Stimulated activated CD4-positive, alpha-beta T cell treated with anti-CD3 and anti-CD28 coated beads, TNF-alpha, amount 100 ng/mL, for 48 hours (primary cell): ENCODE data around the gene ATP8A2.
"Not testable (repeated sequence)": the region's sequence is repeated elsewhere in the genome, so short reads cannot be mapped to it uniquely, and the experiment has no call there.

Experiments
- DNase-seq, 3 donors: peaks; one replicate each; pipeline ENCODE4 v3.0.0-alpha.2; 2020; ENCODE audit warnings: low read depth in 3 of 3

Gene ATP8A2

DNA sequence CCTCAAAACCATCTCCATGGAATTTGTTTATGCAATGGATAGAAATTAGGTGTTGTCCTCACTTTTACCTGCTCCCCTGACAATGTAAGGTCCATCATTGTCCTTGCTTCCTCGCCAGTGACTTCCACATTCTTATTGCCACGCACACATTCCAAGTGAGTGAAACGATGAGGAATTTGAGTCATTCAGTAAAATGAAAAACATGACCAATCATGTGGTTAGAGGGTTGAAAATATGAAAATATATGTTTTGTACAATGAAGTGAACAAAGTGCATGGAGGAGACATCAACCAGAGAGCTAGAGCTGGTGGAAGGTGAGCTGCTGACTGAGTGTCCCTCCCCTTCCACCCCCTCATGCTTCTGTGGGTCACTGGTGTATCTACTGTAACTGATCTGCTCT, 91.7 kb downstream of the ATP8A2 start:
- DNase-seq, result no peak

DNA sequence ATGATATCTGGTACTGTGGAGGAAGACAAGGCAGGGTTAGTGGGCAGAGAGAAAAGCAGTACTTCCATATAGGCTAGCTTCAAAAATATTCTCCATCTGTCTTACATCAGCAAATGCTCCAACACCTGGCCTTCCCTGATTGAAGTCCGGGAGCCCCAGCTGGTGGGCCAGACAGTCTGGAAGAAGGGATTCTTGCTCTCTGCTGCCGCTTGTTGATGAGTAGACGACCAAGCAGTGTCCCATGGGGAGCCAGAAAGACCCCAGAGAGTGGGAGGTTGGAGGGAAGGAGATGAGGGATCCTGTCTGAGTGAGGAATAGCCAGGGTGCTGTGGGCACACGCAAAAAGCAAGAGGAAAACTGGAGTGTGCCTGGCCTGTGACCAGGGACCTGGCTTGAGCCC, 95.1 kb downstream of the ATP8A2 start:
- DNase-seq, result no peak

DNA sequence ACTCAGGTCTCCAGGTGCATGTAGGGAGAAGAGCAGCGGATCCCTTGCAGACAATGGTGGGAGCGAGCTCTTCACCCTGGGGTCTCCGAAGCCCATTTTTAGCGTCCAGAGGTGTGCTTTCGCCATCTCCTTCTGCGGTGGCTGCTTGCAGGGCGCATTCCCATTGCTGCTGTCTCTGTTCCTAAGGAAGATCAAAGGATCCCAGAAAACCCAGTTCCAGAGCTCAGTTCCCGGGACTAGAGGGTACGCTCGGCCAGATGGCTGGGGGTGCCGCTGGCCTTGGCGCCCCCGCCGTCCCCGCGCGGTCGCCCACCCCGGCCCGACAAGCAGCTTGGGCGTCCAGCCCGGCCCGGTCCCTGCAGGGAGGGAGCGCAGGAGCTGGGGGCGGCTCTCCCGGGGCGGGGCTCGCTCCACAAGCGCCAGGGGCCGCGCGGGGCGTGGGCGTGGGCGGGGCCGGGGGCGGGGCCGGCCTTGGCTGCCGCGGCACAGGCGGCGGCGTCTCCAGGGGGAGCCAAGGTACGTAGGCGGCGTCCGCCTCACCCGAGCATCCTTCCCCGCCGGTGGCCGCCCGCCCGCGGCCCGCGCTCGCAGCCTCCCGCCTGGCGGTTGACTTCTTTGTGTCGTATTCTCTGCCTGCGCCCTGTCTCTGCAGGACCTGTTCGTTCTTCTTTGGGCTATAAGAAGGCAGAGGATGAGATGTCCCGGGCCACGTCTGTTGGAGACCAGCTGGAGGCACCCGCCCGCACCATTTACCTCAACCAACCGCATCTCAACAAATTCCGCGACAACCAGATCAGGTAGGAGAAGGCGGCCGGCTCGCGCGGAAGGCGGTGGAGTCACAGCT, 96.8 kb downstream of the ATP8A2 start:
- no peak for DNase-seq

DNA sequence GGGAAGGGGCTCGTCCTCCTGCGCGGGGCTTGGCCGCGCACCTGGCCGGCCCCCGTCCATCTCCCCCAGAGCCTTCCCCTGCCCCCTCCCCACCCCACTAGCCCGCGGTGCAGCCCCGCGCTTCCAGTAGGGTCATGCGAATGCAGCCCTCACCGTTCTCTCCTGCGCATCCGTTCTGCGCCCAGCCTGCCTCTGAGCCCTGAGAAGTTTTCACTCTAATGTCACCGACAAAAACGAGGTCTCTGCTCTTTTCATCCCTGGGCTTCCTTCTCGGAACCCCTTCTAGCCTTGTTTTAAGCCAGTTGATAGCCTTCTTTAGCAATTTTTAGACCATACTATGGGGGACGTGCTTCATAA, 97.4 kb downstream of the ATP8A2 start:
- DNase-seq, result no peak

DNA sequence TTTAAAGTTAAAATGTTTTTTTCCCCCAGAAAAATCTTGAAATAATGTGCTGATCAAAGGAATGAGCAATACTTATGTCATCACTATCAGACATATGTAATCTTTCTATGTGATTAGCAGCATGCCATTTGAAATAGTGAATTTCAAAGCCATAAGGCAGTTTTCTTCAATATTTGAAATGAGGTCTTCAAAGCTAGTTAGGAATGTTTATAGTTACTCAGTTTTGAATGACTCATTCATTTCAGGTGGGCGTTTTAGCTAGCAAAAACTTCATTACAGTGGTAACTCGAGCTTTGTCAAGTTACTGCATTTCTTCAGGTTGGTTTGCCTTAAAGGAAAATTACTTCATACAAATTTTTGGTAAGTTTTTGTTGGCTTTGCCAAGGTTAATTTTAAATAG, 102.1 kb downstream of the ATP8A2 start:
- no peak for DNase-seq

DNA sequence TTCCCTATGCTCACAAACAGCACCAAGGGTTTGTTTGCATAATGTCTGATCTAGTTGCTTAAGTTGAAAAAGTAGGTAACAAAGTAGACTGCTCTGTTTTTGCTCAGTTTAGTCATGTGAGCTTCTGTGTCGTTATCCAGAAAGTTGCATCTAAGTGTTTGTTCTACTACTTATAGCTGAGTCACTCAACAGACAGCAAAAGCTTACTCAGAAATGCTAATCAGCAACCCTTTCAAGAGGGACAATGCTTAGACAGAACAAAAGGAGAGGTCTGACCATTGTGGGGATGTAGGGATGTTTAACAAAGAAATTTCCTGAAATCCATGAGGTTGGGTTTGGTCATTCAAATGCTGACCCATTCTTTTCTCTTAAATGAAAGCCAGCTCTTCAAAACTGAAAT, 106.4 kb downstream of the ATP8A2 start:
- no peak for DNase-seq

DNA sequence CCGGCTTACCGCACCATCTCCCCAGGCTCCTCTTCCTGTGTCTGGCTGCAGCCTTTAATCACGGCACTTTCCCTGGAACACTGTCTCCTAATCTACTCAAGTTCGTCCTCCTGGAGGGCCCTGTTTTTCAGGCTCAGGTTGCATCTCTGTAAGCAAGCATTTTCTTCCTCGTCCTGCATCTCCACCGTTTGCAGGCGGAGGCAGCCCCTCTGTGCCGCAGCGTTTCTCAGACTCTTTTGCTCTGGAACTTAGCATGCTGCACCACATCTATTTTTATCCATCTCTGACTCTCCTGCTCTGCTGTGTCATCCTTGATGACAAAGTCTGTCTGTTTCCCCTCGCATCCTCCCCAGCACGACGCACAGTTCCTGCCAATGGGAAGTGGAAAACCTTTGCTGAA, 117.5 kb downstream of the ATP8A2 start:
- DNase-seq, result no peak

DNA sequence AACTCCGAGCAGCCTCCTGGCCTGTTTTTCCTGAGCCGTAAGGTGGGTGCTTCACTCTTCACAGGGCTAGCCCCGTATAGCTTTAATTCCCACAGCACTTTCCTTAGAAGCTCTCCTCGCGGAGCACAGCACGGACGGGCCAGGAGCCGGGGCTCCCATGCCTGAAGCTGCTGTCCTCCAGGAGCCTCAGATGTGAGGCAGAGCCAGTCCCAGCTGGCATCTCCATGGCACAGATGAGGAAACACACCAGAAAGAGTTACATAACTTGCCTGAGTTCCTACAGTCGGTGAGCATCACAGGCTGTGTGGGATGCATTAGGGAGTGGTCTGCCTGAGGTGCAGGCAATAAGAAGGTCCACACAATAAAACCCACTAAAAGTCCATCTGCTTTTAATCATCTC, 118.5 kb downstream of the ATP8A2 start:
- DNase-seq, result no peak

DNA sequence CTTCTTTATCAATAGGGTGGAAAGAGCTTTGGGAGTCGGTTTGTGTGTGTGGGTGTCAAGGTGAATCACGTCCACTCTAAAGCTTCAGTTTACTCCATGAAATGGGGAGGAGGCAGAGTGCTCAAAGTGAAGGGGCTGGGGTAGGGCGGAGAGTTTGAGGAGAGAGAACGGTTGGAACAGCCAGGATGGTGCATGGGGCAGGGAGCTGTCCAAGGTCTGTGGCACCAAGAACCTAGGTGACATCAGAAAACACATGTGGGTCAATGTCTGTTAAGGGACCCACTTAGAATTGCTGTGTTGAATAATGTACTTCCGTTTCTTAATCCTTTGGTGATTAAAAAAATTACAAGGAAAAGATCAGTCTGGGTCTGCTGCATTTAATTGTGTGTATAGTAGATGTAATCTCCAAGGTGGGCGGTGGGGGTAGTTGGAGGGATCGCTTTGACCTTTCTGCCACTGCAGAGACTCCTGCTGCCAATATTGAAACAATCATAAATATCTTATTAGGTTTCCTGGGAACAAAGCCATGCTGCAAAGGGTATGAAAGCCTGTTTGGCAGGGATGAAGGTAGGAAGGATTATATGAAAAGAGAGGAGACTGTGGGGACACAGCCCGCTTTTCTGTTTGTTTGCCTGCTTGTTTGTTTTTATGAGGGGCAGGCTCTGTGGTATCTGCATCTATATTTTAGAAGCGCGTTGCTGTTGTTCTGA, 122.3 kb downstream of the ATP8A2 start:
- DNase-seq, result no peak

DNA sequence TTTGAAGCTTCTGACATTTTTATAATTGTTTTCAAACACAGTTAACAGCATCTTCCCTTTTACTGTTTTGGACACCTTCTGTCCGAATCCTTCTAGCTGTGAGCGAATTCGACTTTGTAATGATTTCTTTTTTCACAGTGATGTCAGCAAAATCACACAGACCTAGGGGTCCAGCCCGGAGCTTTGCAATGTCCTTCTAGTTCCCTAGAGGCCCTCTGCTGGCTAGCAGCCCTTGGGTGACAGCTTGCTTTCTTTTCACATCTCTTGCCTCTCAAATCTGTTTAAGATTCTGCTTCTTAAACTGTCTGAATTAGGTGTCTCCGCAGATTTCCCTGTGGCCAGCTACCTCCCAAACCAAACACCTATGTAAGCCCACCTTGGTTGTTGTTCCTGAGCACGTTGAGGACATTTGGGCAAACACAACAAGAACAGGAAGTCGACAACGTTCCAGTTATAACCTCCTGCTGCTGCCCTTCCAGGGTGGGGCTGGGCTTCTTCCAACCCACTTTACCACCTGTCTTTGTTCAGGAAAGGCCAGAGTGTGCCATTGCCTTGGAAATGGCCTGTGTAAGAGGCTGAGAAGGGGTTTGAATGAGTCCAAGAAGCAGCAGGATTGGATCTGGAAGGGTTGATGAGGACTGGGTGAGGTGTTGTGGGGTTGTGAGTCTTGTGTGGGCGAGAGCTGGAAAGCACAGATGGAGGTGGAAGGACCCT, 123.1 kb downstream of the ATP8A2 start:
- no peak for DNase-seq

DNA sequence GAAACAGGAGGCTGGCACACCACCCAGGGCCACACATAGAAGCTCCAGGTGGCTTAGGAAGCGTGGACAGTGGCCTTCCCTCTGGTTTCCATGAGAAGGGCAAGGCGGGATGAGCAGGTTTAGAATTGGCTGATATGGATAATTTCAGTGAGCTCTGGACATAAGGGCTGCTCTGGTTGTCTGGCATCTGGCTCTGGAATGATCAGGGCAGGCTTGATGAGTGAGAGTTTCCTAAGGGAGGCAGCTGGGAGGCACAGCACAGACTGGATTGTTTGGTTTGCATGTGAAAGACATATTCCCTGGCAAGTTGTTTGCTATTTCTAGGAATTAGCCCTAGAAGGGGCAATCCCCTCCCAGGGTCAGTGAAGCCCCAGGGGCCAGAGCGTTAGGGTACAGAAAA, 129.5 kb downstream of the ATP8A2 start:
- no peak for DNase-seq

DNA sequence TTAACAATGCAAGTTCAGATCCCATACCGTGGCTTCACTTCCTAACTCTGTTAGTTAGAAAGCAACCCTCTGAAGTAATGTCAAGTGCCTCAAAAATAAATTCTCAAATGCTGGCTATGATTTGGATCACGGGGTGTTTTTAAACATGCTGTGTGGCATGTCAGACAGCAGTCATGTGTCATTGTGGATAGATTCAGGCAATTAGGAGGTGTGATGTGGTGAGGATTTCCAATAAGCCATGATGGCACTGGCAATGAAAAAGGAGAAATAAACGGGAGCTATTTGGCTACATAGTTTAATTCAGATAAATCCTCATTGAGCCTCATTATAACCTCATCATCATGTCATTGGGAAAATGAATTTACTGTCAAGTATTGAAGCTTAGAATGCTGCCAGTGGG, 130.3 kb downstream of the ATP8A2 start:
- no peak for DNase-seq

DNA sequence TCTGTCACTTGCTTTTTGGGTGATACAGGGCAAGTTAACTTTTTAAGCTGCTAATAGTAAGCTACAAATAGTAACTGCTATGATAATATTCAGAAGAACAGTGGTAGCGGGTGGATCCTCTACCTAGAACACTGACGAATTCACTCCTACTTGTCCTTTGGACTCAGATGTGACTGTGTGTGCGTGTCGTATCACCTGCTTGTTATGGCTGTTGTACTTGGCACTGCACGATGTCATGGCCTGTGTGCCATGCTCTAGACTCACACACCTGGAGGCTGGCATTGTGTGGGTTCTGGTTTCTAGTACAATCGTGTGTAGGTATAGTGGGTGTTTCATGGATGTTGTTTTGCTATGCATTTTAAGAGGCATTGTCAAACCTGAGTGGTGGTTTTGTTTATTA, 130.8 kb downstream of the ATP8A2 start:
- no peak for DNase-seq

DNA sequence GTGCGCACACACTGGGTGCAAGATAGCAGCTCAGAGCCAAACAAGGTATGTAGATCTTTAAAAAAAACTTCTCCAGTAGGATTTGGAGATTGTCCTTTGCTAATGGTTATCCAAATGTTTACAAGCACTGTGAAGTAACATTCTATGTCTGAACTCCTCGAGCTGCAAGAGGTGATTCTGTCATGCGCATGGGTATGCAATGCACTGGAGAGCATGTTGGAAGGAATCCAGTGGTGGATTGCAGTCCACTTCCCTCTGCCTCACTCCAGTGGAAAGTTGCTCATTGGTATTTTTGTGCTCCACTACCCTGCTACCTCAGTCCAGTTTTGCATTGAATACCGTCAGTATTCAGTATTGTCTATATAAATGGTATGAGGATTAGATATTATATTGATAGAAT, 132.1 kb downstream of the ATP8A2 start:
- no peak for DNase-seq

DNA sequence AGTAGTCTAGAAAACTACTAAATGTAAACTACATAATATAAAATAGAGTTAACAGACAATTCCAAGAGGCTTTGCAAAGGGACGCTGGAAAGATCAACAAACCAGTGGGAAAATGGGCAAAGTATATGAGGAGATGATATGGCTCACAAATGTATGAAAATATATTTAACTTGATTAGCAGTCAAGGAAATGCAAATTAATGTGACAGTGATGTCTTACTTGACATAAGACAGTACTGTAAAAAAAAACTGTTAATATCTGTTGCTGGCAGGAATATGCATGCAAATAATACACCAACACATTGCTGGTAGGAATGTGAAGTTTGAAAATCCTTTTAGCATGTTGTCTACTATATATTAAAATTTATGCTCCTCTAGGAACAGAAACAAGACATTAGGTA, 136.1 kb downstream of the ATP8A2 start:
- no peak for DNase-seq

DNA sequence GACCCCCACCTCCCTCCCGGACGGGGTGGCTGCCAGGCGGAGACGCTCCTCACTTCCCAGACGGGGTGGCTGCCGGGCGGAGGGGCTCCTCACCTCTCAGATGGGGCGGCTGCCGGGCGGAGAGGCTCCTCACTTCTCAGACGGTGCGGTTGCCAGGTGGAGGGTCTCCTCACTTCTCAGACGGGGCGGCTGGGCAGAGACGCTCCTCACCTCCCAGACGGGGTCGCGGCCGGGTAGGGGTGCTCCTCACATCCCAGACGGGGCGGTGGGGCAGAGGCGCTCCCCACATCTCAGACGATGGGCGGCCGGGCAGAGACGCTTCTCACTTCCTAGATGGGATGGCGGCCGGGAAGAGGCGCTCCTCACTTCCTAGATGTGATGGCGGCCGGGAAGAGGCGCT, 141.3 kb downstream of the ATP8A2 start:
- not testable (repeated sequence) for DNase-seq

DNA sequence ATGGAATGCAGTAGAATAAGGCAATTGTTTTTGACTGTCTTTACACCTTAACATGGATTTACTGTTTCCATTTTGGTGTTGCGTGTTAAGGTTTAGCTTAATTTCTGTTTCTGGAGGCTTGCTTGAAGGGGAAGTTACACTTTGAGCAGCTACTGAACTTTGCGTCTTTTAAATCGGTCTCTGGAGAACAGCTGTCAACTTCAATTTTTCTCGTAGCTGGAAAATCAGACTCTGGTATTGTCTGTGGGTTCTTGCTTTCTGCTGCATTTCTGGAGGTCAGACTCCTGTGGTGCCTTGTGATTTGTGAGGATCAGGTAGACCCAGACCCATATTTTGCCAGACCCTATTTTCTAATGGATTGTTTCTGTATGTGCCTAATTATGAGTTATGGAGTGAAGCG, 146.7 kb downstream of the ATP8A2 start:
- DNase-seq, result no peak

DNA sequence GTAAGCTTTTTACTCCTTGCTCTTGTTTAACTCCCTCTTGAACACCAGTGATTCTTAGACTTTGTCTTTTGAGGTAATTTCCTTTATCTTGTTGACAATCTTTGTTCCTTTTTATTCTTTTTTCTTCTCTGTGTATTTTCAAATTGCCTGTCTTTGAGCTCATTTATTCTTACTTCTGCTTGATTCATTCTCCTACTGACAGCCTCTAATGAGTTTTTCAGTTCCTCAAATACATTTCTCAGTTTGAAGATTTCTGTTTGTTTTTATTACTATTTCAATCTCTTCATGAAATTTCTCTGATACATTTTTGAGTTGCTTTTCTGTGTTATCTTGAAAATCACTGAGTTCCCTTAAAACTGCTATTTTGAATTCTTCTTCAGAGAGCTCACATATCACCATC, 154.1 kb downstream of the ATP8A2 start:
- no peak for DNase-seq

DNA sequence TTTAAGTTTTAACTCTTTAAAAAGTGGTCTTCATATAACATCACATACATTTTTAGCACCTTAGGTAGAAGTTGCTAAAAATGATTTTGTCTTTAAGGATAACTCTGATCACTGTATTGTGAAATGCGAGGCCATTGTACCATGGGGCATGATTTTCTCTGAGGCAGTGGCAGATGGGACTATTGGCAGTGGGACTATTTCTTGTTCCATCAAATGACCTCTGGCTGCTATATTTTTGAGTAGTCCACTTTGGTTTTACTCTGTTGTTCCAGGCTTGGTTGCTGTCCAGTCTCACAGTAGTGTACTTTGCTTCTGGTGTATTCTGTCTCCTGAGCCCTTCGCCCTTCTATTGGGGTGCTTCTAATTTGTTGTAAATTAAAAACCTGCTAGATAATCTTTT, 156.5 kb downstream of the ATP8A2 start:
- no peak for DNase-seq

DNA sequence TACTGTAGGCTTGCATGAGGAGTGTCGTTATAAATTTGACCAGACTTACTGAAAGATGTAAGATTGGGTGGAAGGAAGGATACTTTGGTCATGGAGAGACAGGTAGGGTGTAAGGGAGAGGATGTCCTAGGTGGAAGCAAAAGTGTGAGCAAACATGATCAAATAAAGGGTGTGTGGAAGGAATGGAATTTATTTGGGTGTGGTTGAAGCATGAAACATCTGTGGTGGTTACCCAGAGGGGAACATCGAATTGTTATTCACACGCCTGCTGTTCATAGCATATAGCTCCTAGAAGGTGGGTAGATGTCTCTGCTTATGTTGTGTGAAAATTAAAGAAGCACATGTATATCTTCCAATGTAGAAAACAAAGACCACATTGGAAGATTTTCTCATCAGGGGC, 157.7 kb downstream of the ATP8A2 start:
- no peak for DNase-seq

DNA sequence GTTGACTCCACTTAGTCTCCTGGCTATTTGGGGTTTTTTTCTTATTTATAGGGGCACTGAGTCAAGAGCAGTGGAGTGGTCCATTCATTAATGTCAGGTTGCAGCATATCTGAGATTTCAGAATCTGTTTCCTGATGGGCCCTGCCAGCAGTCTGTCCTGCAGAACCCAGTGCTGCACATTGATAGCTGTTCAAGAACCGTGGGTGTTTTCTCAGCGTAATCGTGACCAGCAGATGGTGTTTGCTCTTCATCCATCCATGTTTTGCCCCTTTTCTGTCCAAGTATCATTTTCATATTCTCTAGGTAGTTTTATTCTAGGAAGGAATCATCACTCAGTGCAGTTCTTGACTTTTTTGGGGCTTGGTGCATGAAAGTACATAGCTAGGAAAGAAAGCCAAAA, 166.5 kb downstream of the ATP8A2 start:
- DNase-seq, result no peak

DNA sequence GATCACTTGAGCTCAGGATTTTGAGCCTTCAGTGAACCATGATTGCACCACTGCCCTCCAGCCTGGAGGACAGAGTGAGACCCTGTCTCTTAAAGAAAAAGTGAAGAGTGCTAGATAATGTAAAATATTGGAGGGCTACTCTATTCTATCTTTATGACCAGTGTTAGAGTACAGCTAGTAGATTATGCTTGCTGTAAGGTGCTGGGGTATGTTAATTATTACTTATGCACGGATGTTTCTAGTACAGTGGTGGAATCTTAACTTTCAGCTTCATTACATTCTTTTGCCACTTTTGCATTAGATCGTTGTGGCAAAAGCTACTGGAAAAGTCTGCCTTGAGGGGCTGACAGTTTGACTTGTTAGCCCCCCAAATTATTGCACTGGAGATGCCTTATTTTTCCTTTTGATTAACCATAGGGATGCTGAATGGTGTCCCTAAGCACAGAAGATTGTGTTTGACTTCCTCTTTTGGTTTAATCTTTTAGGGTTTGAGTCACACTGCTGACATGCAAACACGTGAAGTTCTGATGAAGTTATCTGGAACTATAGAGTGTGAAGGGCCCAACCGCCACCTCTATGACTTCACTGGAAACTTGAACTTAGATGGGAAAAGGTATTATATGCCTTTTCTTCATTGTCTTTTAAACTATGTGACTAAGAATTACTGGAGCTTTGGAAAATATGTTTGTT, 169.8 kb downstream of the ATP8A2 start:
- DNase-seq, result no peak
